GM23248 (cell line): Measurements from ENCODE around the gene SV2B. TPM values are rescaled to one million over a fixed set of nuclear protein-coding genes. Genes with fewer than 3 reads are reported as not detected.

Source experiments
- DNase-seq: peaks from one replicate; pipeline ENCODE4 v3.0.0-alpha.2; 2015
- H2AFZ ChIP-seq: fragments of 200-600 bp; sonication (generic); 2 replicates; pipeline ENCODE4 v1.6.1; 2016; ENCODE audit warnings: antibody characterized with exemption
- H3F3A ChIP-seq: fragments of 200-600 bp; sonication (generic); 2 replicates; pipeline ENCODE4 v1.6.1; 2016; ENCODE audit warnings: mild to moderate bottlenecking, antibody characterized with exemption, mixed run types; ENCODE audit not compliant: insufficient read depth
- H3K27ac ChIP-seq: fragments of 200-600 bp; sonication (generic); 2 replicates; pipeline ENCODE4 v1.5.1; 2016; ENCODE audit warnings: mild to moderate bottlenecking
- H3K27me3 ChIP-seq: fragments of 200-600 bp; sonication (generic); replicated peaks from 2 replicates; pipeline ENCODE4 v1.6.1; 2016; ENCODE audit warnings: mild to moderate bottlenecking; ENCODE audit not compliant: insufficient read depth
- H3K36me3 ChIP-seq: fragments of 200-600 bp; sonication (generic); 2 replicates; pipeline ENCODE4 v1.6.1; 2016; ENCODE audit warnings: low read depth, mild to moderate bottlenecking
- H3K4me1 ChIP-seq: fragments of 200-600 bp; sonication (generic); 2 replicates; pipeline ENCODE4 v1.6.1; 2016; ENCODE audit warnings: mild to moderate bottlenecking; ENCODE audit not compliant: insufficient read depth
- H3K4me2 ChIP-seq: fragments of 200-600 bp; sonication (generic); one replicate; pipeline ENCODE4 v1.6.1; 2016; ENCODE audit warnings: mild to moderate bottlenecking; ENCODE audit not compliant: unreplicated experiment
- H3K4me3 ChIP-seq: fragments of 200-600 bp; sonication (generic); 2 replicates; pipeline ENCODE4 v1.5.1; 2016; ENCODE audit warnings: mild to moderate bottlenecking
- H3K79me2 ChIP-seq: fragments of 200-600 bp; sonication (generic); 2 replicates; pipeline ENCODE4 v1.6.1; 2016; ENCODE audit warnings: mild to moderate bottlenecking; ENCODE audit not compliant: insufficient read depth
- H3K9ac ChIP-seq: fragments of 200-600 bp; sonication (generic); 2 replicates; pipeline ENCODE4 v1.6.1; 2016; ENCODE audit warnings: mild to moderate bottlenecking
- H3K9me2 ChIP-seq: fragments of 200-600 bp; sonication (generic); 2 replicates; pipeline ENCODE4 v1.6.1; 2016; ENCODE audit warnings: mixed run types, mild to moderate bottlenecking, moderate library complexity; ENCODE audit not compliant: insufficient read depth
- H3K9me3 ChIP-seq: fragments of 200-600 bp; sonication (generic); one replicate; pipeline ENCODE4 v1.6.1; 2017; ENCODE audit warnings: low read depth
- H4K20me1 ChIP-seq: fragments of 200-600 bp; sonication (generic); 2 replicates; pipeline ENCODE4 v1.6.0; 2016; ENCODE audit not compliant: insufficient read depth
- EZH2 ChIP-seq: fragments of 200-600 bp; sonication (generic); IDR thresholded peaks from 2 replicates; pipeline ENCODE4 v1.6.1; 2018; ENCODE audit warnings: antibody characterized with exemption, mild to moderate bottlenecking; ENCODE audit not compliant: insufficient read depth, poor library complexity, severe bottlenecking
- EZH2phosphoT487 ChIP-seq: fragments of 200-600 bp; sonication (generic); IDR thresholded peaks from 2 replicates; pipeline ENCODE4 v1.6.1; 2018; ENCODE audit warnings: antibody characterized with exemption, moderate library complexity, mild to moderate bottlenecking, low read depth; ENCODE audit not compliant: insufficient read depth
- WGBS, 2 experiments: methylation state at CpG; one replicate each; pipeline ENCODE4 v1.1.6; 2015 to 2017; ENCODE audit warnings: low lambda C conversion rate in 2 of 2, low coverage in 1 of 2; ENCODE audit errors: missing lambda C conversion rate in 2 of 2; 5-methylcytosine and 5-hydroxymethylcytosine counted together
- in situ Hi-C: fragments of 300-500 bp; cut with MboI; formaldehyde crosslinking; loops from 2 replicates; pipeline ENCODE4 v1.15.0; 2020
- polyA plus RNA-seq: library from polyadenylated mRNA; unstranded; fragments of >200 nt; fragmentation: Nextera tagmentation; extraction: Ambion mirVana; gene quantifications from 2 replicates; pipeline ENCODE4 v1.2.1, GENCODE V29; 2016
- total RNA-seq: library from RNA; depleted of rRNA; stranded (reverse); fragments of >200 nt; shearing (Covaris generic); gene quantifications from 2 replicates; pipeline ENCODE4 v1.2.3, GENCODE V29; 2014

Gene SV2B
- total and polyA plus RNA-seq, 2 experiments from 2014 or later: not detected

GRCh38 chr15:91302588-91303439 lies 202.8 kb downstream of the SV2B start:
- H2AFZ ChIP-seq: no peak overlapping the region
- peak; percentile 76 for DNase-seq

GRCh38 chr15:91304210-91304609 lies 204.2 kb downstream of the SV2B start:
- Histone ChIP-seq H2AFZ (no peak overlapping the region), H3K36me3 (no peaks in the 10 kb centered on the region), H3K9me2 (no peaks in the 10 kb centered on the region), H3K4me3 (no peak overlapping the region), H3K79me2 (no peaks in the 10 kb centered on the region), H4K20me1 (no peaks in the 10 kb centered on the region), H3K4me2 (no peak overlapping the region), H3K27ac (no peak overlapping the region), H3F3A (no peaks in the 10 kb centered on the region), H3K9ac (no peak overlapping the region), H3K4me1 (no peaks in the 10 kb centered on the region), H3K27me3 (peaks cover 56% of the 10 kb centered on the region), H3K9me3 (no peaks in the 10 kb centered on the region)
- no peak for DNase-seq
- no peak for TF ChIP-seq EZH2
- WGBS, 2 experiments: 69 to 83% methylated on average over 2 of the region's 2 CpGs
- in situ Hi-C loops: loop anchor here (10.0 kb wide), 1 partner anchor 771 kb away; no protein-coding TSS in a partner anchor

More at GRCh38 chr15:91302588-91303439, 202.8 kb downstream of the SV2B start:
- Histone ChIP-seq H3K4me1 (no peaks in the 10 kb centered on the region), H3K9me3 (no peaks in the 10 kb centered on the region), H3K27me3 (peaks cover 62% of the 10 kb centered on the region), H3K27ac (no peak overlapping the region), H3K9me2 (no peaks in the 10 kb centered on the region), H3K4me2 (no peak overlapping the region), H3K79me2 (no peaks in the 10 kb centered on the region), H3K4me3 (no peak overlapping the region), H3K9ac (no peak overlapping the region), H3F3A (no peaks in the 10 kb centered on the region), H4K20me1 (no peaks in the 10 kb centered on the region), H3K36me3 (no peaks in the 10 kb centered on the region)
- TF ChIP-seq EZH2 (no peak), EZH2phosphoT487 (no peak)
- in situ Hi-C loops: loop anchor here (10.0 kb wide), 1 partner anchor 772 kb away; no protein-coding TSS in a partner anchor
- 14 to 17% methylated on average over 11 of the region's 11 CpGs for WGBS, 2 experiments

GRCh38 chr15:91304786-91305185 lies 204.7 kb downstream of the SV2B start:
- no peak overlapping the region for H3K4me2 ChIP-seq
- H3K9me3 ChIP-seq: no peaks in the 10 kb centered on the region
- no peak overlapping the region for H3K4me3 ChIP-seq
- H3K4me1 ChIP-seq: no peaks in the 10 kb centered on the region
- in situ Hi-C loops: loop anchor here (10.0 kb wide), 1 partner anchor 770 kb away; no protein-coding TSS in a partner anchor
- no peak overlapping the region for H3K27ac ChIP-seq
- TF ChIP-seq EZH2 (no peak), EZH2phosphoT487 (no peak)
- no peaks in the 10 kb centered on the region for H3K79me2 ChIP-seq
- peak; percentile 2 for DNase-seq
- no peaks in the 10 kb centered on the region for H4K20me1 ChIP-seq
- H2AFZ ChIP-seq: no peak overlapping the region
- no peak overlapping the region for H3K9ac ChIP-seq
- no peaks in the 10 kb centered on the region for H3K9me2 ChIP-seq
- H3K27me3 ChIP-seq: peaks cover 62% of the 10 kb centered on the region
- H3F3A ChIP-seq: no peaks in the 10 kb centered on the region
- no peaks in the 10 kb centered on the region for H3K36me3 ChIP-seq
- WGBS, 2 experiments: 2 to 7% methylated on average over 6 of the region's 6 CpGs

- Histone ChIP-seq H3K4me1 (no peaks in the 10 kb centered on the region), H3K79me2 (no peaks in the 10 kb centered on the region), H3K27me3 (peaks cover 57% of the 10 kb centered on the region), H4K20me1 (no peaks in the 10 kb centered on the region), H3K9me2 (no peaks in the 10 kb centered on the region), H3F3A (no peaks in the 10 kb centered on the region), H3K4me3 (no peak overlapping the region), H2AFZ (no peak overlapping the region), H3K27ac (no peak overlapping the region), H3K4me2 (no peak overlapping the region), H3K9me3 (no peaks in the 10 kb centered on the region), H3K9ac (no peak overlapping the region), H3K36me3 (no peaks in the 10 kb centered on the region)
- in situ Hi-C loops: loop anchor here (10.0 kb wide), 1 partner anchor 769 kb away; no protein-coding TSS in a partner anchor
- TF ChIP-seq EZH2 (no peak), EZH2phosphoT487 (no peak)
- WGBS, 2 experiments: 72 to 73% methylated on average over 7 of the region's 7 CpGs
- no peak for DNase-seq
These were observed 206.1 kb downstream of the SV2B start for GRCh38 chr15:91306144-91306543.
